22Rv1 (cell line): Measurements from ENCODE around the gene GON4L.
"Not testable (repeated sequence)": the region's sequence is repeated elsewhere in the genome, so short reads cannot be mapped to it uniquely, and the experiment has no call there.

Experiments used
- H3K27ac ChIP-seq: fragments of 450-650 bp; 2 replicates; pipeline ENCODE4 v1.5.1; 2017
- CTCF ChIP-seq: fragments of 450-650 bp; IDR thresholded peaks from 2 replicates; pipeline ENCODE4 v1.5.1; 2017; ENCODE audit warnings: mild to moderate bottlenecking
- ZFX ChIP-seq: fragments of 450-650 bp; IDR thresholded peaks from 2 replicates; pipeline ENCODE4 v1.6.1; 2017; ENCODE audit warnings: antibody characterized with exemption, borderline replicate concordance

GON4L gene

GRCh38 chr1:155713075-155713474, 143.9 kb downstream of the GON4L start:
- TF ChIP-seq ZFX (no peak), CTCF (no peak)
- H3K27ac ChIP-seq = no peak overlapping the region

- not testable (repeated sequence) for H3K27ac ChIP-seq
Observed at GRCh38 chr1:155712636-155713035, 144.4 kb downstream of the GON4L start.

- H3K27ac ChIP-seq = not testable (repeated sequence)
Observed at GRCh38 chr1:155711457-155711856, 145.6 kb downstream of the GON4L start.

- H3K27ac ChIP-seq = no peak overlapping the region
- no peak for TF ChIP-seq ZFX
- TF ChIP-seq CTCF = no peak
Observed at GRCh38 chr1:155709391-155709790, 147.6 kb downstream of the GON4L start.

- H3K27ac ChIP-seq = no peak overlapping the region
- TF ChIP-seq ZFX (no peak), CTCF (no peak)
Observed at GRCh38 chr1:155706139-155706538, 150.9 kb downstream of the GON4L start.

GRCh38 chr1:155704414-155704813, 152.6 kb downstream of the GON4L start:
- H3K27ac ChIP-seq = not testable (repeated sequence)

- H3K27ac ChIP-seq = no peak overlapping the region
- no peak for TF ChIP-seq CTCF
- TF ChIP-seq ZFX = no peak
Observed at GRCh38 chr1:155703216-155703615, 153.8 kb downstream of the GON4L start.

GRCh38 chr1:155701675-155702074, 155.3 kb downstream of the GON4L start:
- H3K27ac ChIP-seq = not testable (repeated sequence)
